Endothelial cell of umbilical vein (primary cell): ENCODE results near the gene FIGNL2. TPM values are rescaled to one million over a fixed set of nuclear protein-coding genes. Genes with fewer than 3 reads are reported as not detected.

Experiments
- BruUV-seq: library from RNA; stranded (reverse); fragments of 400-500 nt; replicated peaks from 2 replicates; lab custom pipeline; 2021; lab: Mats Ljungman, UMichigan
- CTCF ChIA-PET: fragments of 300-600, 350-600 bp; sonication (Branson Sonifier 250); formaldehyde crosslinking; loops from one replicate; lab custom pipeline; 2021; ENCODE audit warnings: antibody characterized with exemption, inconsistent platforms; lab: Charles Lee
- POLR2A ChIA-PET: fragments of 300-600, 350-600 bp; sonication (Branson Sonifier 250); formaldehyde crosslinking; loops from one replicate; lab custom pipeline; 2021; ENCODE audit warnings: antibody characterized with exemption, inconsistent platforms; lab: Charles Lee
- DNase-seq: peaks from one replicate; pipeline ENCODE4 v3.0.0-alpha.2; 2011; ENCODE audit warnings: low read depth, low spot score
- FAIRE-seq: peaks from 2 replicates; lab custom pipeline; 2011; peaks lifted over from hg19 to GRCh38; lab: Jason Lieb, UNC
- H2AFZ ChIP-seq: 2 replicates; pipeline ENCODE4 v1.6.0; 2012; ENCODE audit warnings: low read depth, low read length, control low read depth, inconsistent platforms
- H3K27ac ChIP-seq: 2 replicates; pipeline ENCODE4 v1.5.1; 2011; ENCODE audit warnings: low read depth, mild to moderate bottlenecking, control low read depth, low read length, moderate library complexity; ENCODE audit not compliant: insufficient read depth
- H3K27me3 ChIP-seq, 2 experiments: 2 replicates each; pipeline versions ENCODE4 v1.6.0 to v1.6.1; 2011; ENCODE audit warnings: low read length in 2 of 2, mixed read lengths in 1 of 2; ENCODE audit not compliant: control insufficient read depth in 2 of 2, insufficient read depth in 2 of 2
- H3K36me3 ChIP-seq, 2 experiments: 2 replicates in 1 of 2; 3 replicates in 1 of 2; pipeline ENCODE4 v1.5.1; 2011; ENCODE audit warnings: low read length in 2 of 2, mild to moderate bottlenecking in 1 of 2, moderate library complexity in 1 of 2; ENCODE audit not compliant: control insufficient read depth in 2 of 2, insufficient read depth in 2 of 2; ENCODE audit errors: extremely low read depth in 1 of 2
- H3K4me1 ChIP-seq: 3 replicates; pipeline ENCODE4 v1.5.1; 2011; ENCODE audit warnings: mild to moderate bottlenecking, low read length; ENCODE audit not compliant: control insufficient read depth, insufficient read depth; ENCODE audit errors: extremely low read depth
- H3K4me2 ChIP-seq: 2 replicates; pipeline ENCODE4 v1.6.1; 2011; ENCODE audit warnings: low read length, control low read depth, mixed read lengths; ENCODE audit not compliant: insufficient read depth
- H3K4me3 ChIP-seq, 3 experiments: fragments of 200-600 bp in 1 of 3; sonication (generic), shearing (Covaris generic) in 1 of 3; replicated peaks in 1 of 3; 2 replicates each; pipeline ENCODE4 v1.5.1; 2011 to 2016; ENCODE audit warnings: control low read depth in 3 of 3, low read length in 3 of 3, mild to moderate bottlenecking in 2 of 3, inconsistent platforms in 1 of 3, low read depth in 1 of 3, moderate library complexity in 1 of 3; ENCODE audit not compliant: insufficient read depth in 1 of 3
- H3K79me2 ChIP-seq: 2 replicates; pipeline ENCODE4 v1.6.0; 2012; ENCODE audit warnings: low read length, inconsistent platforms; ENCODE audit not compliant: control insufficient read depth, insufficient read depth
- H3K9ac ChIP-seq: replicated peaks from 2 replicates; pipeline ENCODE3; 2011; ENCODE audit warnings: low read length, control low read depth; ENCODE audit not compliant: insufficient read depth; ENCODE audit errors: extremely low read depth
- H3K9me1 ChIP-seq: replicated peaks from 3 replicates; pipeline ENCODE4 v1.6.0; 2011; ENCODE audit warnings: mild to moderate bottlenecking, low read length; ENCODE audit not compliant: control insufficient read depth, insufficient read depth; ENCODE audit errors: extremely low read depth
- H3K9me3 ChIP-seq: replicated peaks from 2 replicates; pipeline ENCODE4 v1.5.1; 2012; ENCODE audit warnings: low read length, inconsistent platforms; ENCODE audit not compliant: control insufficient read depth, insufficient read depth
- H4K20me1 ChIP-seq: replicated peaks from 2 replicates; pipeline ENCODE3; 2011; ENCODE audit warnings: mild to moderate bottlenecking, low read length; ENCODE audit not compliant: control insufficient read depth, insufficient read depth; ENCODE audit errors: extremely low read depth
- CTCF ChIP-seq, 2 donors: IDR thresholded peaks; 1 replicate in 1 of 2; 2 replicates in 1 of 2; pipeline ENCODE4 v1.5.1; 2011; ENCODE audit warnings: low read length in 2 of 2, mild to moderate bottlenecking in 2 of 2, moderate library complexity in 2 of 2, control low read depth in 1 of 2, inconsistent platforms in 1 of 2, low read depth in 1 of 2; ENCODE audit not compliant: insufficient read depth in 1 of 2; ENCODE audit errors: extremely low read depth in 1 of 2
- EZH2 ChIP-seq: IDR thresholded peaks from 2 replicates; pipeline ENCODE4 v1.6.1; 2012; ENCODE audit warnings: borderline replicate concordance, low read depth, mild to moderate bottlenecking, moderate library complexity, low read length, inconsistent platforms; ENCODE audit not compliant: severe bottlenecking
- FOS ChIP-seq: IDR thresholded peaks from 2 replicates; pipeline ENCODE4 v1.6.1; 2011; ENCODE audit warnings: mild to moderate bottlenecking, low read length, moderate library complexity, borderline replicate concordance; ENCODE audit not compliant: insufficient read depth
- JUN ChIP-seq: IDR thresholded peaks from 2 replicates; pipeline ENCODE4 v1.6.1; 2011; ENCODE audit warnings: borderline replicate concordance, low read depth; ENCODE audit not compliant: insufficient read length, insufficient read depth
- dilution Hi-C: fragments of 300-500 bp; cut with MboI; formaldehyde crosslinking; loops from one replicate; pipeline ENCODE4 v1.15.0; 2019; ENCODE audit warnings: low sequenced_read_pairs; ENCODE audit not compliant: extremely low pct_ligation_motif_present
- intact Hi-C: fragments of 100-400 bp; cut with micrococcal nuclease; formaldehyde crosslinking; loops from one replicate; pipeline ENCODE4 v1.10.0; 2022
- polyA plus RNA-seq, 4 experiments: library from polyadenylated mRNA; depleted of rRNA in 3 of 4; stranded (reverse) in 3 of 4; unstranded in 1 of 4; fragments of >200 nt; gene quantifications; 2 replicates each; pipeline versions ENCODE4 v1.2.1 to v1.2.3, GENCODE V29; 2011 to 2012; ENCODE audit warnings: missing spikeins in 1 of 4
- total RNA-seq: library from RNA; stranded (reverse); gene quantifications from 2 replicates; pipeline ENCODE4 v1.2.3, GENCODE V29; 2021

The FIGNL2 gene
- total and polyA plus RNA-seq, 2 donors (not counting 3 experiments of a cell fraction or from before 2014, with no cell fraction given), result 1.4 to 2.4 TPM

- Histone ChIP-seq H3K9me3 (no peaks in the 10 kb centered on the region), H3K36me3 (no peaks in the 10 kb centered on the region), H4K20me1 (no peaks in the 10 kb centered on the region), H3K4me3 (no peak overlapping the region), H3K9ac (no peak overlapping the region), H3K4me2 (no peak overlapping the region), H3K9me1 (no peaks in the 10 kb centered on the region), H3K79me2 (no peaks in the 10 kb centered on the region), H3K4me1 (peaks cover 42% of the 10 kb centered on the region), H3K27me3 (no peaks in the 10 kb centered on the region), H2AFZ (no peak overlapping the region), H3K27ac (no peak overlapping the region)
- BruUV-seq, result no TSS peak
- intact Hi-C loops (no loop called here), dilution Hi-C loops (no loop called here)
- TF ChIP-seq JUN (no peak), EZH2 (no peak)
- DNase-seq, result no peak
- ChIA-PET CTCF (interaction anchor here (0.8 to 10.5 kb wide), 11 partner anchors 8 to 131 kb away, joined by 3 to 393 read pairs (median 11); partner anchors contain the start of gene ACVRL1), POLR2A (interaction anchor here (1.2 to 1.6 kb wide), 2 partner anchors 12 to 28 kb away, joined by 6 to 10 read pairs; no protein-coding TSS in a partner anchor)
- no peak for FAIRE-seq
Observed at GRCh38 chr12:51893786-51894185, 45.3 kb upstream of the FIGNL2 start.

GRCh38 chr12:51891843-51892242 is 43.3 kb upstream of the FIGNL2 start:
- DNase-seq (no peak), FAIRE-seq (peak; percentile 43)
- H4K20me1 ChIP-seq, result no peaks in the 10 kb centered on the region
- H3K4me2 ChIP-seq, result no peak overlapping the region
- BruUV-seq, result no TSS peak
- intact Hi-C loops (loop anchor here (1.0 kb wide), 1 partner anchor 128 kb away; no protein-coding TSS in a partner anchor), dilution Hi-C loops (no loop called here)
- POLR2A ChIA-PET, result no interaction called here
- TF ChIP-seq FOS (no peak), CTCF (IDR thresholded peaks at IDR 0.05; ENCODE audit: extremely low read depth in 1 of 2, insufficient read depth in 1 of 2, low read depth in 1 of 2, low read length in 2 of 2) (peak in 1 of 2 donors; percentile 23)
- no peak overlapping the region for H3K4me3 ChIP-seq
- no peak overlapping the region for H3K27ac ChIP-seq
- peaks cover 35% of the 10 kb centered on the region for H3K4me1 ChIP-seq
- CTCF ChIA-PET, result interaction anchor here (0.6 to 10.5 kb wide), 14 partner anchors 17 to 134 kb away, joined by 3 to 393 read pairs (median 5); partner anchors contain the start of gene ACVRL1
- no peaks in the 10 kb centered on the region for H3K36me3 ChIP-seq
- H2AFZ ChIP-seq, result no peak overlapping the region
- H3K79me2 ChIP-seq, result no peaks in the 10 kb centered on the region
- no peak overlapping the region for H3K9ac ChIP-seq
- no peaks in the 10 kb centered on the region for H3K27me3 ChIP-seq
- H3K9me3 ChIP-seq, result no peaks in the 10 kb centered on the region
- no peaks in the 10 kb centered on the region for H3K9me1 ChIP-seq
